H1 (cell line): ENCODE measurements around the gene FHDC1. TPM values are rescaled to one million over a fixed set of nuclear protein-coding genes. Genes with fewer than 3 reads are reported as not detected.

Experiments
- CTCF ChIA-PET: fragments of 300-600 bp; sonication (Branson Sonifier 250); formaldehyde crosslinking; loops from one replicate; lab custom pipeline; 2021; ENCODE audit not compliant: partially characterized antibody; lab: Charles Lee
- POLR2A ChIA-PET: fragments of 300-600 bp; sonication (Branson Sonifier 250); formaldehyde crosslinking; loops from one replicate; lab custom pipeline; 2021; ENCODE audit warnings: inconsistent platforms; ENCODE audit not compliant: partially characterized antibody; lab: Charles Lee
- DNase-seq, 2 experiments: peaks; one replicate each; pipeline versions ENCODE4 v3.0.0 to v3.0.0-alpha.2; 2010 to 2022; ENCODE audit warnings: low spot score in 2 of 2, low read depth in 1 of 2, mixed read lengths in 1 of 2
- FAIRE-seq: peaks from 2 replicates; lab custom pipeline; 2011; peaks lifted over from hg19 to GRCh38; lab: Jason Lieb, UNC
- H2AFZ ChIP-seq: 2 replicates; pipeline ENCODE4 v1.8.1; 2012; ENCODE audit warnings: low read length, inconsistent platforms
- H2AK5ac ChIP-seq: 2 replicates; pipeline ENCODE4 v1.6.1; 2013; ENCODE audit warnings: low read depth, low read length
- H2BK120ac ChIP-seq: replicated peaks from 2 replicates; pipeline ENCODE3; 2013; ENCODE audit warnings: low read depth, low read length, inconsistent platforms
- H2BK12ac ChIP-seq: 2 replicates; pipeline ENCODE4 v1.6.1; 2013; ENCODE audit warnings: low read depth, low read length
- H2BK15ac ChIP-seq: 2 replicates; pipeline ENCODE4 v1.6.1; 2013; ENCODE audit warnings: low read length
- H2BK20ac ChIP-seq: 2 replicates; pipeline ENCODE4 v1.6.1; 2013; ENCODE audit warnings: low read length
- H2BK5ac ChIP-seq: 2 replicates; pipeline ENCODE4 v1.6.1; 2013; ENCODE audit warnings: low read depth, low read length
- H3K14ac ChIP-seq: 2 replicates; pipeline ENCODE4 v1.6.1; 2013; ENCODE audit warnings: inconsistent platforms; ENCODE audit not compliant: insufficient read length
- H3K18ac ChIP-seq: 2 replicates; pipeline ENCODE4 v1.6.1; 2013; ENCODE audit warnings: low read length; ENCODE audit errors: extremely low read depth
- H3K23ac ChIP-seq: 2 replicates; pipeline ENCODE4 v1.6.1; 2013; ENCODE audit warnings: inconsistent platforms; ENCODE audit not compliant: insufficient read length
- H3K23me2 ChIP-seq: 2 replicates; pipeline ENCODE4 v1.6.1; 2013; ENCODE audit warnings: low read depth, low read length
- H3K27ac ChIP-seq: 2 replicates; pipeline ENCODE4 v1.6.1; 2011; ENCODE audit warnings: low read depth, low read length, inconsistent platforms
- H3K27me3 ChIP-seq, 4 experiments: replicated peaks in 1 of 4; 1 replicate in 1 of 4; 2 replicates in 3 of 4; pipeline versions ENCODE4 v1.6.1 to v1.8.1; 2011 to 2013; ENCODE audit warnings: low read length in 3 of 4, mild to moderate bottlenecking in 3 of 4, inconsistent platforms in 2 of 4, mixed read lengths in 2 of 4, moderate library complexity in 1 of 4; ENCODE audit not compliant: control insufficient read depth in 3 of 4, insufficient read depth in 3 of 4; ENCODE audit errors: extremely low read depth in 1 of 4
- H3K36me3 ChIP-seq, 4 experiments: 2 replicates each; pipeline versions ENCODE4 v1.6.1 to v1.8.1; 2011 to 2013; ENCODE audit warnings: mild to moderate bottlenecking in 4 of 4, low read length in 3 of 4, moderate library complexity in 2 of 4, control low read depth in 1 of 4, inconsistent platforms in 1 of 4; ENCODE audit not compliant: insufficient read depth in 4 of 4, control insufficient read depth in 2 of 4
- H3K4ac ChIP-seq: replicated peaks from 2 replicates; pipeline ENCODE3; 2013; ENCODE audit warnings: low read length, low read depth, mixed read lengths, inconsistent platforms; ENCODE audit not compliant: insufficient read length
- H3K4me1 ChIP-seq, 4 experiments: replicated peaks in 1 of 4; 1 replicate in 1 of 4; 2 replicates in 3 of 4; pipeline versions ENCODE4 v1.6.1 to v1.8.1; 2011 to 2013; ENCODE audit warnings: low read length in 3 of 4, inconsistent platforms in 2 of 4, mixed read lengths in 1 of 4; ENCODE audit not compliant: insufficient read depth in 4 of 4, control insufficient read depth in 3 of 4
- H3K4me2 ChIP-seq, 2 experiments: 2 replicates each; pipeline versions ENCODE4 v1.6.1 to v1.8.1; 2011 to 2013; ENCODE audit warnings: low read depth in 2 of 2, low read length in 2 of 2, control low read depth in 1 of 2, inconsistent platforms in 1 of 2, mild to moderate bottlenecking in 1 of 2; ENCODE audit not compliant: insufficient read depth in 1 of 2
- H3K4me3 ChIP-seq, 4 experiments: fragments of 200-600, 300-600 bp in 1 of 4; sonication (generic), shearing (Covaris generic), sonication (Bioruptor Twin) in 1 of 4; 2 replicates each; pipeline versions ENCODE4 v1.5.1 to v1.8.1; 2011 to 2016; ENCODE audit warnings: low read length in 4 of 4, low read depth in 3 of 4, control low read depth in 2 of 4, inconsistent platforms in 2 of 4, mild to moderate bottlenecking in 2 of 4, mixed read lengths in 1 of 4, moderate library complexity in 1 of 4; ENCODE audit not compliant: insufficient read depth in 2 of 4; ENCODE audit errors: extremely low read depth in 1 of 4
- H3K56ac ChIP-seq: replicated peaks from 2 replicates; pipeline ENCODE3; 2013; ENCODE audit warnings: low read depth, mild to moderate bottlenecking, mixed read lengths, low read length, inconsistent platforms; ENCODE audit not compliant: insufficient read length
- H3K79me1 ChIP-seq: 2 replicates; pipeline ENCODE4 v1.6.1; 2013; ENCODE audit warnings: low read depth, low read length, control low read depth
- H3K79me2 ChIP-seq, 2 experiments: 2 replicates each; pipeline versions ENCODE4 v1.6.1 to v1.8.1; 2012 to 2013; ENCODE audit warnings: low read length in 2 of 2, mild to moderate bottlenecking in 2 of 2, inconsistent platforms in 1 of 2; ENCODE audit not compliant: insufficient read depth in 2 of 2, control insufficient read depth in 1 of 2
- H3K9ac ChIP-seq, 4 experiments: replicated peaks in 1 of 4; 1 replicate in 1 of 4; 2 replicates in 3 of 4; pipeline versions ENCODE4 v1.6.1 to v1.8.1; 2011 to 2013; ENCODE audit warnings: low read depth in 3 of 4, low read length in 3 of 4, control low read depth in 2 of 4, mild to moderate bottlenecking in 2 of 4, moderate library complexity in 2 of 4, inconsistent platforms in 1 of 4; ENCODE audit errors: extremely low read depth in 1 of 4
- H3K9me3 ChIP-seq, 2 experiments: 2 replicates each; pipeline versions ENCODE4 v1.6.1 to v1.8.1; 2012 to 2013; ENCODE audit warnings: mild to moderate bottlenecking in 2 of 2, moderate library complexity in 2 of 2, control low read depth in 1 of 2, inconsistent platforms in 1 of 2, low read depth in 1 of 2, low read length in 1 of 2, mixed read lengths in 1 of 2; ENCODE audit not compliant: insufficient read depth in 2 of 2
- H4K20me1 ChIP-seq, 2 experiments: replicated peaks in 1 of 2; 2 replicates each; pipeline versions ENCODE3 to v1.8.1; 2011 to 2013; ENCODE audit warnings: inconsistent platforms in 2 of 2, low read length in 2 of 2, mild to moderate bottlenecking in 1 of 2; ENCODE audit not compliant: insufficient read depth in 2 of 2, control insufficient read depth in 1 of 2
- H4K5ac ChIP-seq: 2 replicates; pipeline ENCODE4 v1.6.1; 2013; ENCODE audit warnings: low read length, low read depth, mixed read lengths, inconsistent platforms; ENCODE audit not compliant: insufficient read length
- H4K8ac ChIP-seq: 2 replicates; pipeline ENCODE4 v1.8.0; 2013; ENCODE audit warnings: mild to moderate bottlenecking, moderate library complexity, low read length, inconsistent platforms; ENCODE audit not compliant: insufficient read depth; ENCODE audit errors: extremely low read depth
- H4K91ac ChIP-seq: replicated peaks from 2 replicates; pipeline ENCODE3; 2013; ENCODE audit warnings: low read length, mixed read lengths, inconsistent platforms; ENCODE audit not compliant: insufficient read length
- BCL11A ChIP-seq, 2 experiments: IDR thresholded peaks; one replicate each; pipeline ENCODE4 v1.6.1; 2011; ENCODE audit warnings: low read depth in 2 of 2, low read length in 2 of 2, mild to moderate bottlenecking in 2 of 2
- CBX5 ChIP-seq: fragments of 300-800, 300-1000 bp; sonication (generic); IDR thresholded peaks from 2 replicates; pipeline ENCODE4 v1.7.1; 2016; ENCODE audit warnings: antibody characterized with exemption, low read length, low read depth
- EGR1 ChIP-seq: IDR thresholded peaks from 2 replicates; pipeline ENCODE4 v1.6.1; 2011; ENCODE audit warnings: low read depth, low read length, borderline replicate concordance
- EP300 ChIP-seq, 2 experiments: IDR thresholded peaks; 1 replicate in 1 of 2; 2 replicates in 1 of 2; pipeline ENCODE4 v1.6.1; 2011 to 2012; ENCODE audit warnings: low read depth in 2 of 2, low read length in 2 of 2, mild to moderate bottlenecking in 2 of 2, borderline replicate concordance in 1 of 2, inconsistent platforms in 1 of 2, moderate library complexity in 1 of 2
- FOSL1 ChIP-seq: IDR thresholded peaks from 2 replicates; pipeline ENCODE4 v1.6.1; 2011; ENCODE audit warnings: mild to moderate bottlenecking, low read depth, low read length, moderate library complexity; ENCODE audit not compliant: insufficient read depth
- HDAC6 ChIP-seq: IDR thresholded peaks from one replicate; pipeline ENCODE4 v1.7.1; 2012; ENCODE audit warnings: low read depth, mild to moderate bottlenecking, inconsistent platforms, low read length, moderate library complexity
- KDM5A ChIP-seq: fragments of 200-600 bp; IDR thresholded peaks from 2 replicates; pipeline ENCODE4 v1.7.1; 2012; ENCODE audit warnings: mild to moderate bottlenecking, low read length, inconsistent platforms, mixed read lengths
- PHF8 ChIP-seq: fragments of 200-600 bp; sonication (generic); conservative IDR thresholded peaks from 2 replicates; pipeline ENCODE4 v1.7.1; 2012; ENCODE audit warnings: low read depth, mild to moderate bottlenecking, inconsistent platforms, low read length, moderate library complexity
- RBBP5 ChIP-seq: IDR thresholded peaks from 2 replicates; pipeline ENCODE4 v1.7.1; 2012; ENCODE audit warnings: low read depth, mild to moderate bottlenecking, inconsistent platforms, low read length, moderate library complexity, borderline replicate concordance
- RFX5 ChIP-seq: IDR thresholded peaks from 2 replicates; pipeline ENCODE4 v1.6.1; 2011; ENCODE audit warnings: low read depth, low read length, improper control_type of control experiment, borderline replicate concordance
- TCF12 ChIP-seq: IDR thresholded peaks from 2 replicates; pipeline ENCODE4 v1.6.1; 2011; ENCODE audit warnings: low read depth, mild to moderate bottlenecking, low read length
- TEAD4 ChIP-seq: IDR thresholded peaks from 2 replicates; pipeline ENCODE4 v1.6.1; 2012; ENCODE audit warnings: low read depth, low read length, inconsistent platforms, mixed read lengths
- YY1 ChIP-seq: IDR thresholded peaks from 2 replicates; pipeline ENCODE4 v1.6.1; 2011; ENCODE audit warnings: low read depth, mild to moderate bottlenecking, low read length
- WGBS, 2 experiments: shearing (Covaris generic) in 1 of 2; methylation state at CpG; one replicate each; pipeline versions ENCODE4 v1.1.6 to v1.1.7; 2013 to 2015; ENCODE audit warnings: low lambda C conversion rate in 2 of 2, mixed read lengths in 2 of 2, inconsistent platforms in 1 of 2, low coverage in 1 of 2, missing lambda C conversion rate in 1 of 2; ENCODE audit not compliant: insufficient replicate concordance in 2 of 2, insufficient coverage in 1 of 2, insufficient read length in 1 of 2; ENCODE audit errors: extremely low coverage in 1 of 2, missing lambda C conversion rate in 1 of 2; 5-methylcytosine and 5-hydroxymethylcytosine counted together
- polyA plus RNA-seq, 7 experiments: library from polyadenylated mRNA; depleted of rRNA in 3 of 7; stranded (reverse) in 5 of 7; unstranded in 2 of 7; fragments of >200 nt in 5 of 7; fragments of 200-250 nt in 2 of 7; gene quantifications; 1 replicate in 5 of 7; 2 replicates in 1 of 7; 4 replicates in 1 of 7; pipeline versions ENCODE4 v1.2.1 to v1.2.3, GENCODE V29; 2011 to 2013; ENCODE audit warnings: missing spikeins in 2 of 7, mixed read lengths in 2 of 7
- total RNA-seq: library from RNA; stranded (reverse); fragmentation: NEBNext Ultra II Directional; extraction: Animal tissue kit (Norgen Biotek cat#: 25700); gene quantifications from 2 replicates; pipeline ENCODE4 v1.2.1, GENCODE V29; 2021
- TF ChIP-seq, protein P1 (sequence below): IDR thresholded peaks from 2 replicates; pipeline ENCODE4 v1.6.1; 2011; ENCODE audit warnings: low read length, improper control_type of control experiment

Gene FHDC1
- total and polyA plus RNA-seq, 2 of the 8 experiments (the other 6 are each of a cell fraction or from before 2014, with no cell fraction given), result 6.4 to 28.6 TPM

DNA sequence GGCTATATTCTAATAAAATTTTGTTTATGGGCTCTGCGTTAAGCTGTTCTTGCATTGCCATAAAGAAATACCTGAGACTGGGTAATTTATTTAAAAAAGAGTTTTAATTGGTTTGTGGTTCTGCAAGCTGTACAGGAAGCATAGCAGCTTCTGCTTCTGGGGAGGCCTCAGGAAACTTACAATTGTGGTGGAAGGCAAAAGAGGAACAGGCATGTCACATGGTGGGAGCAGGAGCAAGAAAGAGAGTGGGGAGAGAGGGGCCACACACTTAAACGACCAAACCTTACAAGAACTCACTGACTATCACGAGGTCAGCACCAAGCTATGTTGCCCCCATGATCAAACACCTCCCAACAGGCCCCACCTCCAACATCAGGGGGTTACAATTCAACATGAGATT is 74.0 kb downstream of the FHDC1 start:
- Histone ChIP-seq H2BK5ac (no peak overlapping the region), H3K4ac (no peak overlapping the region), H2BK12ac (no peak overlapping the region), H3K14ac (no peak overlapping the region), H2BK20ac (no peak overlapping the region), H3K36me3 (no peaks in the 10 kb centered on the region), H3K4me3 (no peak overlapping the region), H3K9me3 (peaks cover 9 to 10% of the 10 kb centered on the region in 2 experiments; a peak in 2 of 4 replicates), H3K9ac (no peak overlapping the region), H3K23me2 (no peaks in the 10 kb centered on the region), H3K4me1 (peaks cover 0 to 9% (median 6%) of the 10 kb centered on the region in 4 experiments; a peak in 6 of 7 replicates), H4K8ac (no peak overlapping the region), H3K23ac (no peak overlapping the region), H3K79me1 (no peaks in the 10 kb centered on the region), H2AK5ac (no peak overlapping the region), H2BK15ac (no peak overlapping the region), H2AFZ (no peak overlapping the region), H3K27me3 (no peaks in the 10 kb centered on the region), H3K56ac (no peak overlapping the region), H4K20me1 (no peaks in the 10 kb centered on the region), H3K18ac (no peak overlapping the region), H3K4me2 (no peak overlapping the region), H2BK120ac (no peak overlapping the region), H3K79me2 (no peaks in the 10 kb centered on the region), H4K91ac (no peak overlapping the region), H3K27ac (no peak overlapping the region), H4K5ac (no peak overlapping the region)
- WGBS, 2 experiments, result 91% methylated on average over 3 of the region's 3 CpGs; no CpG with 5 or more reads in 1 of the 2 experiments
- ChIA-PET POLR2A (no interaction called here), CTCF (interaction anchor here (1.6 kb wide), 1 partner anchor 11 kb away, joined by 4 read pairs; no protein-coding TSS in a partner anchor)
- FAIRE-seq, result no peak
- DNase-seq, result no peak
- no peak for TF ChIP-seq YY1
- TF ChIP-seq CBX5, result no peak
- no peak for TF ChIP-seq EGR1
- TF ChIP-seq EP300 (IDR thresholded peaks at IDR 0.05; ENCODE audit: borderline replicate concordance in 1 of 2, low read depth in 2 of 2, low read length in 2 of 2), result no peak
- no peak for TF ChIP-seq KDM5A
- no peak for TF ChIP-seq PHF8
- TF ChIP-seq TCF12, result no peak
- no peak for TF ChIP-seq RFX5
- TF ChIP-seq BCL11A (IDR thresholded peaks at IDR 0.05; ENCODE audit: low read depth in 2 of 2, low read length in 2 of 2), result no peak
- TF ChIP-seq RBBP5, result no peak
- TF ChIP-seq, protein P1, sequence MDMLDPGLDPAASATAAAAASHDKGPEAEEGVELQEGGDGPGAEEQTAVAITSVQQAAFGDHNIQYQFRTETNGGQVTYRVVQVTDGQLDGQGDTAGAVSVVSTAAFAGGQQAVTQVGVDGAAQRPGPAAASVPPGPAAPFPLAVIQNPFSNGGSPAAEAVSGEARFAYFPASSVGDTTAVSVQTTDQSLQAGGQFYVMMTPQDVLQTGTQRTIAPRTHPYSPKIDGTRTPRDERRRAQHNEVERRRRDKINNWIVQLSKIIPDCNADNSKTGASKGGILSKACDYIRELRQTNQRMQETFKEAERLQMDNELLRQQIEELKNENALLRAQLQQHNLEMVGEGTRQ, result no peak
- no peak for TF ChIP-seq HDAC6
- TF ChIP-seq TEAD4, result no peak
- no peak for TF ChIP-seq FOSL1
